Upper lobe of left lung (tissue), 6 donors: Measurements from ENCODE around the gene PPP1R1B. TPM values are rescaled to one million over a fixed set of nuclear protein-coding genes. Genes with fewer than 3 reads are reported as not detected.

Source experiments
- ATAC-seq, 2 donors: fragments of 200-7000 bp; cut with Tn5 transposase; one replicate each; pipeline ENCODE4 v1.9.1; 2022; ENCODE audit warnings: mild to moderate bottlenecking in 2 of 2, moderate library complexity in 2 of 2; ENCODE audit not compliant: low FRiP score in 2 of 2
- DNase-seq, 2 donors: peaks; one replicate each; pipeline ENCODE4 v3.0.0-alpha.2; 2019 to 2020
- H3K27ac ChIP-seq, 4 donors: fragments of 200-600 bp; sonication (generic); one replicate each; pipeline ENCODE4 v1.5.1; 2016 to 2019
- H3K27me3 ChIP-seq, 4 donors: fragments of 200-600 bp; sonication (generic); one replicate each; pipeline ENCODE4 v1.5.1; 2017 to 2019
- H3K36me3 ChIP-seq, 4 donors: fragments of 200-600 bp; sonication (generic); one replicate each; pipeline ENCODE4 v1.5.1; 2016 to 2019
- H3K4me1 ChIP-seq, 4 donors: fragments of 200-600 bp; sonication (generic); one replicate each; pipeline ENCODE4 v1.5.1; 2018 to 2019
- H3K4me3 ChIP-seq, 4 donors: fragments of 200-600 bp; sonication (generic); one replicate each; pipeline ENCODE4 v1.5.1; 2017 to 2019; ENCODE audit warnings: mild to moderate bottlenecking in 2 of 4, moderate library complexity in 1 of 4
- H3K9me3 ChIP-seq, 4 donors: fragments of 200-600 bp; sonication (generic); one replicate each; pipeline ENCODE4 v1.5.1; 2018 to 2019
- CTCF ChIP-seq, 6 experiments: fragments of 450-650 bp in 4 of 6; fragments of 200-600 bp in 2 of 6; sonication (generic) in 2 of 6; IDR thresholded peaks; one replicate each; pipeline ENCODE4 v1.5.1; 2016 to 2019; ENCODE audit warnings: antibody characterized with exemption in 6 of 6
- EP300 ChIP-seq, 4 donors: sonication (generic); formaldehyde crosslinking; IDR thresholded peaks; one replicate each; pipeline ENCODE4 v1.5.1; 2017; ENCODE audit warnings: antibody characterized with exemption in 4 of 4, control low read depth in 2 of 4
- POLR2A ChIP-seq, 4 donors: fragments of 450-650 bp; IDR thresholded peaks; one replicate each; pipeline ENCODE4 v1.5.1; 2016 to 2017; ENCODE audit warnings: antibody characterized with exemption in 4 of 4, mild to moderate bottlenecking in 2 of 4
- POLR2AphosphoS5 ChIP-seq, 2 donors: sonication (generic); formaldehyde crosslinking; IDR thresholded peaks; one replicate each; pipeline ENCODE4 v1.5.1; 2017; ENCODE audit warnings: antibody characterized with exemption in 2 of 2
- WGBS, 2 donors: methylation state at CpG; one replicate each; pipeline ENCODE4 v1.1.5; 2017 to 2018; 5-methylcytosine and 5-hydroxymethylcytosine counted together
- total RNA-seq, 6 donors: library from RNA; depleted of rRNA in 4 of 6; stranded (reverse); fragments of >200 nt in 4 of 6; gene quantifications; one replicate each; pipeline versions ENCODE4 v1.1.0 to v1.2.1, GENCODE V29; 2016 to 2021
- donor health status: DM: no; HTN: no; CAD: no; lungs with moderate emphysema.
- donor health status: DM: no; HTN: yes; CAD: no; lungs with severe emphysema.

Gene PPP1R1B
- total RNA-seq, 6 donors from 2014 or later: 10.9 to 22.4 (median 13.8) TPM

- DNase-seq (no peak), ATAC-seq (no peak)
- peak overlapping the region in 2 of 4 donors; percentile 55 to 58 for H3K4me3 ChIP-seq
- peaks cover 0 to 26% (median 11%) of the 10 kb centered on the region in 4 donors for H3K27me3 ChIP-seq
- peak overlapping the region; percentile 67 to 91 (median 88) for H3K27ac ChIP-seq
- peaks cover 72 to 78% (median 75%) of the 10 kb centered on the region in 4 donors for H3K4me1 ChIP-seq
- H3K9me3 ChIP-seq: no peaks in the 10 kb centered on the region
- WGBS, 2 donors: 61% methylated on average over 9 of the region's 11 CpGs; no CpG with 5 or more reads in 1 of the 2 donors
- TF ChIP-seq EP300 (IDR thresholded peaks at IDR 0.05): peak in 1 of 4 donors; percentile 1
- no peak for TF ChIP-seq POLR2A (IDR thresholded peaks at IDR 0.05)
- TF ChIP-seq POLR2AphosphoS5 (IDR thresholded peaks at IDR 0.05): no peak
- H3K36me3 ChIP-seq: peaks cover 0 to 14% (median 7%) of the 10 kb centered on the region in 4 donors
Observed at GRCh38 chr17:39666601-39667261, 40.0 kb downstream of the PPP1R1B start.

GRCh38 chr17:39667262-39667944, 40.7 kb downstream of the PPP1R1B start:
- 3 to 38% methylated on average over 3 to 16 of the region's 49 CpGs for WGBS, 2 donors
- peak in 1 of 2 donors; percentile 89 for DNase-seq
- no peak for ATAC-seq

GRCh38 chr17:39667945-39668924, 41.5 kb downstream of the PPP1R1B start, which contains the start of gene PNMT:
Gene PNMT (plus strand): TSS chr17:39668453. CDS start chr17:39668476, 23 bp downstream.
- DNase-seq (peak; percentile 67 to 93), ATAC-seq (peak in 1 of 2 donors; percentile 69)
- Histone ChIP-seq H3K9me3 (no peaks in the 10 kb centered on the region), H3K4me1 (peaks cover 57 to 68% (median 64%) of the 10 kb centered on the region in 4 donors), H3K36me3 (no peaks in the 10 kb centered on the region), H3K27ac (peak within 1 kb of the TSS; percentile 67 to 91 (median 88)), H3K4me3 (peak within 1 kb of the TSS; percentile 2 to 58 (median 47)), H3K27me3 (peaks cover 0 to 26% (median 11%) of the 10 kb centered on the region in 4 donors)
- TF ChIP-seq POLR2AphosphoS5 (IDR thresholded peaks at IDR 0.05): no peak
- TF ChIP-seq CTCF (IDR thresholded peaks at IDR 0.05): peak; percentile 59 to 86 (median 82)
- 3% methylated on average over 42 to 50 of the region's 85 CpGs for WGBS, 2 donors

More at GRCh38 chr17:39667262-39667944, 40.7 kb downstream of the PPP1R1B start:
- H3K4me1 ChIP-seq: peaks cover 65 to 76% (median 73%) of the 10 kb centered on the region in 4 donors
- H3K27me3 ChIP-seq: peaks cover 0 to 26% (median 11%) of the 10 kb centered on the region in 4 donors
- TF ChIP-seq POLR2A (IDR thresholded peaks at IDR 0.05) (no peak), EP300 (IDR thresholded peaks at IDR 0.05) (peak in 1 of 4 donors; percentile 29), POLR2AphosphoS5 (IDR thresholded peaks at IDR 0.05) (peak in 1 of 2 donors; percentile 49), CTCF (IDR thresholded peaks at IDR 0.05) (no peak)
- H3K4me3 ChIP-seq: peak overlapping the region in 3 of 4 donors; percentile 39 to 58 (median 55)
- no peaks in the 10 kb centered on the region for H3K9me3 ChIP-seq
- peak overlapping the region; percentile 67 to 91 (median 88) for H3K27ac ChIP-seq
- H3K36me3 ChIP-seq: peaks cover 0 to 7% (median 3%) of the 10 kb centered on the region in 4 donors

GRCh38 chr17:39669897-39670735, 43.4 kb downstream of the PPP1R1B start:
- H3K27me3 ChIP-seq: peaks cover 0 to 26% (median 11%) of the 10 kb centered on the region in 4 donors
- no peak for ATAC-seq
- no peaks in the 10 kb centered on the region for H3K36me3 ChIP-seq
- H3K27ac ChIP-seq: no peak overlapping the region
- H3K9me3 ChIP-seq: no peaks in the 10 kb centered on the region
- peak in 1 of 2 donors; percentile 66 for DNase-seq
- TF ChIP-seq CTCF (IDR thresholded peaks at IDR 0.05) (no peak), POLR2A (IDR thresholded peaks at IDR 0.05) (no peak), EP300 (IDR thresholded peaks at IDR 0.05) (no peak), POLR2AphosphoS5 (IDR thresholded peaks at IDR 0.05) (no peak)
- 84 to 92% methylated on average over 5 to 23 of the region's 23 CpGs for WGBS, 2 donors
- peak overlapping the region in 1 of 4 donors; percentile 58 for H3K4me3 ChIP-seq
- peaks cover 38 to 58% (median 49%) of the 10 kb centered on the region in 4 donors for H3K4me1 ChIP-seq
